Heart left ventricle (tissue), 16 donors: ENCODE results near the gene ZNF563. TPM values are rescaled to one million over a fixed set of nuclear protein-coding genes. Genes with fewer than 3 reads are reported as not detected.

Experiments
- ATAC-seq, 4 donors: fragments of 200-7000 bp; cut with Tn5 transposase; one replicate each; pipeline ENCODE4 v1.9.1; 2020 to 2022; ENCODE audit warnings: moderate library complexity in 4 of 4, mild to moderate bottlenecking in 3 of 4, moderate number of reproducible peaks in 1 of 4
- DNase-seq, 5 donors: peaks; one replicate each; pipeline ENCODE4 v3.0.0-alpha.2; 2020
- H3K27ac ChIP-seq, 12 donors: fragments of 200-600 bp; sonication (generic) in 4 of 12; one replicate each; pipeline versions ENCODE4 v1.5.0 to v1.8.0; 2016 to 2022; ENCODE audit warnings: mild to moderate bottlenecking in 2 of 12
- H3K27me3 ChIP-seq, 9 donors: fragments of 200-600 bp; sonication (generic) in 2 of 9; one replicate each; pipeline versions ENCODE4 v1.5.1 to v1.8.0; 2016 to 2022; ENCODE audit warnings: mild to moderate bottlenecking in 3 of 9
- H3K36me3 ChIP-seq, 9 donors: fragments of 200-600 bp; sonication (generic) in 2 of 9; one replicate each; pipeline versions ENCODE4 v1.5.0 to v1.8.0; 2018 to 2022; ENCODE audit warnings: mild to moderate bottlenecking in 2 of 9
- H3K4me1 ChIP-seq, 12 donors: fragments of 200-600 bp; sonication (generic) in 4 of 12; one replicate each; pipeline versions ENCODE4 v1.5.0 to v1.8.0; 2016 to 2022; ENCODE audit warnings: mild to moderate bottlenecking in 3 of 12
- H3K4me3 ChIP-seq, 12 donors: fragments of 200-600 bp; sonication (generic) in 4 of 12; one replicate each; pipeline versions ENCODE4 v1.5.0 to v1.8.0; 2017 to 2022; ENCODE audit warnings: mild to moderate bottlenecking in 9 of 12, moderate library complexity in 4 of 12
- H3K9me3 ChIP-seq, 12 donors: fragments of 200-600 bp; sonication (generic) in 4 of 12; one replicate each; pipeline versions ENCODE4 v1.5.0 to v1.8.0; 2016 to 2022; ENCODE audit warnings: mild to moderate bottlenecking in 1 of 12
- POLR2A ChIP-seq, 2 donors: fragments of 450-650 bp; IDR thresholded peaks; one replicate each; pipeline ENCODE4 v1.6.1; 2017; ENCODE audit warnings: antibody characterized with exemption in 2 of 2, mild to moderate bottlenecking in 2 of 2, moderate library complexity in 2 of 2
- WGBS, 4 donors: extraction: QIAGEN DNeasy Blood & Tissue Kit in 2 of 4; methylation state at CpG; one replicate each; pipeline versions ENCODE4 v1.1.5 to v1.1.7; 2013 to 2018; 5-methylcytosine and 5-hydroxymethylcytosine counted together
- intact Hi-C, 10 donors: fragments of 100-400 bp; cut with DNase I; formaldehyde crosslinking; loops; one replicate each; pipeline versions ENCODE4 v1.11.1 to v1.14.2; 2022
- polyA plus RNA-seq, 2 donors: library from polyadenylated mRNA; stranded (reverse); fragments of 200-250 nt; gene quantifications; one replicate each; pipeline ENCODE4 v1.2.3, GENCODE V29; 2013
- total RNA-seq, 9 donors: library from RNA; depleted of rRNA in 2 of 9; stranded (reverse); fragments of >200 nt in 2 of 9; fragmentation: NEBNext Ultra II Directional in 3 of 9; extraction: Animal tissue kit (Norgen Biotek cat#: 25700) in 3 of 9; gene quantifications; one replicate each; pipeline versions ENCODE4 v1.1.0 to v1.2.4, GENCODE V29; 2016 to 2023
- TF ChIP-seq, protein P1 (sequence below), 12 donors: fragments of 200-600 bp; sonication (generic) in 4 of 12; IDR thresholded peaks; one replicate each; pipeline versions ENCODE4 v1.5.0 to v1.8.0; 2018 to 2022; ENCODE audit warnings: antibody characterized with exemption in 12 of 12, mild to moderate bottlenecking in 5 of 12
- donor health status: ischemic (EF 13 %, LVEDD 7.1; RV severe dilation, severe dysfunction).
- donor health status: healthy with polysubstance abuse.
- donor health status: DM: no; HTN: yes; CAD: no.
- donor health status: DM: no; HTN: no; CAD: no.
- donor health status: ischemic (EF 25% LVEDD 6.9; RV normal size, moderate dysfunction).
- donor health status: ischemic (EF 25% LVEDD 5.7; RV mildly dilated, moderate dysfunction).
- donor health status: healthy.
- donor health status: DM: yes; HTN: yes; CAD: no.
- donor health status: ischemic (EF 35%, LVEDD 5.7; RV mildly dilated, moderate dysfunction).
- donor health status: nonischemic (EF 11% LVEDD 7.7; RV severe dilation, severe dysfunction).
- donor health status: DM: yes; HTN: yes; CAD: no.
- donor health status: PGD.
- donor health status: ischemic (EF 29% LVEDD 5.4; RV normal size, mild dysfunction).
- donor health status: nonischemic (EF 23%, LVEDD 6.1; RV moderate dilation, normal function).

ZNF563 gene
- total and polyA plus RNA-seq, 11 donors = 1.5 to 6.9 (median 3.7) TPM

DNA sequence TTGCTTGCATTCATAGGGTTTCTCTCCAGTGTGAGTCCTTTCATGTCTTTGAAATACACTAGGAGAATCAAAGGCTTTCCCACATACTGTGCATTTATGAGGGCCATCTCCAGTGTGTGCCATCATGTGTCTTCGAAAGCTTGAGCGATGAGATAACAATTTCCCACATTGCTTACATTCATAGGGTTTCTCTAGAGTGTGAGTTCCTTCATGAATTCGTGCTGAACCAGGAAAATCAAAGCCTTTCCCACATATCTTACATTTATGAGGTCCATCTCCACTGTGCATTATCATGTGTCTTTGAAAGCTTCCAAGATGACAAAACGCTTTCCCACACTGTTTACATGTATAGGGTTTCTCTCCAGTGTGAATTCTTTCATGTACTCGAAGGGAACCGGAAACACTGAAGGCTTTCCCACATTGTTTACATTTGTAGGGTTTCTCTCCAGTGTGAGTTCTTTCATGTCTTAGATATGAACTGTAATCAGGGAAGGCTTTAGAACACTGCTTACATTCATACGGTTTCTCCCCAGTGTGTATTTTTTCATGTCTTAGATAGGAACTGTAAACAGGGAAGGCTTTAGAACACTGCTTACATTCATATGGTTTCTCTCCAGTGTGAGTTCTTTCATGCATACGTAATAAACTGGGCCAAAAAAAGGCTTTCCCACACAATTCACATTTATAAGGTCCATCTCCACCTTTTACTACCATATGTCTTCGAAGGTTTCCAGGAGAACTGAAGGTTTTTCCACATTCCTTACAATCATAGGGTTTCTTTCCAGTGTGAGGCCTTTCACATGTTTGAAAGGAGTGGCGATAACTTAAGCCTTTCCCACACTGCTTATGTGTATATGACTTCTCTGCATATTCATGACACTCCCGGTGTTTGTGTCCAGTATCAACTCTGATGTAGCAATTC lies 60.2 kb downstream of the ZNF563 start:
- 96 to 98% (median 97%) methylated on average over 11 of the region's 11 CpGs for WGBS, 4 donors
- peaks cover 0 to 99% (median 40%) of the 10 kb centered on the region in 12 donors for H3K9me3 ChIP-seq
- no peak for DNase-seq
- H3K36me3 ChIP-seq = peaks cover 7 to 78% (median 49%) of the 10 kb centered on the region in 9 donors
- no peak overlapping the region for H3K27ac ChIP-seq
- ATAC-seq = no peak
- H3K4me3 ChIP-seq = no peak overlapping the region
- H3K27me3 ChIP-seq = no peaks in the 10 kb centered on the region
- intact Hi-C loops = no loop called here
- TF ChIP-seq, protein P1, sequence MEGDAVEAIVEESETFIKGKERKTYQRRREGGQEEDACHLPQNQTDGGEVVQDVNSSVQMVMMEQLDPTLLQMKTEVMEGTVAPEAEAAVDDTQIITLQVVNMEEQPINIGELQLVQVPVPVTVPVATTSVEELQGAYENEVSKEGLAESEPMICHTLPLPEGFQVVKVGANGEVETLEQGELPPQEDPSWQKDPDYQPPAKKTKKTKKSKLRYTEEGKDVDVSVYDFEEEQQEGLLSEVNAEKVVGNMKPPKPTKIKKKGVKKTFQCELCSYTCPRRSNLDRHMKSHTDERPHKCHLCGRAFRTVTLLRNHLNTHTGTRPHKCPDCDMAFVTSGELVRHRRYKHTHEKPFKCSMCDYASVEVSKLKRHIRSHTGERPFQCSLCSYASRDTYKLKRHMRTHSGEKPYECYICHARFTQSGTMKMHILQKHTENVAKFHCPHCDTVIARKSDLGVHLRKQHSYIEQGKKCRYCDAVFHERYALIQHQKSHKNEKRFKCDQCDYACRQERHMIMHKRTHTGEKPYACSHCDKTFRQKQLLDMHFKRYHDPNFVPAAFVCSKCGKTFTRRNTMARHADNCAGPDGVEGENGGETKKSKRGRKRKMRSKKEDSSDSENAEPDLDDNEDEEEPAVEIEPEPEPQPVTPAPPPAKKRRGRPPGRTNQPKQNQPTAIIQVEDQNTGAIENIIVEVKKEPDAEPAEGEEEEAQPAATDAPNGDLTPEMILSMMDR (IDR thresholded peaks at IDR 0.05) = no peak
- TF ChIP-seq POLR2A (IDR thresholded peaks at IDR 0.05) = no peak
- peaks cover 0 to 1% (median 0%) of the 10 kb centered on the region in 12 donors for H3K4me1 ChIP-seq

DNA sequence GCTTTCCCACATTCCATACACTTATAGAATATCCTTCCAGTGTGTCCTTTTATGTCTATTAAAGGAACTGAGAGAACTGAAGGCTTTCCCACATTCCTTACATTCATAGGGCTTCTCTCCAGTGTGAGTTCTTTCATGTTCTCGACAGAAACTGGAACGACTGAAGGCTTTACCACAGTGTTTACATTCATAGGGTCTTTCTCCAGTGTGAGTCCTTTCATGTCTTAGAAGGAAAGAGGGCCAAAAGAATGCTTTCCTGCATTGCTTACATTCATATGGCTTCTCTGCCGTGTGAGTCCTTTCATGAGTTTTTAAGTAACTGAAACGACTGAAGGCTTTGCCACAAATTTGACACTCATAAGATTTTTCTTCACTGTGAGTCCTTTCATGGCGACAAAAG lies 61.0 kb downstream of the ZNF563 start:
- H3K27ac ChIP-seq = no peak overlapping the region
- H3K36me3 ChIP-seq = peaks cover 7 to 78% (median 49%) of the 10 kb centered on the region in 9 donors
- no peaks in the 10 kb centered on the region for H3K27me3 ChIP-seq
- ATAC-seq (no peak), DNase-seq (no peak)
- WGBS, 4 donors = 95 to 99% (median 96%) methylated on average over 5 of the region's 5 CpGs
- no peak overlapping the region for H3K4me3 ChIP-seq
- intact Hi-C loops = no loop called here
- H3K4me1 ChIP-seq = no peaks in the 10 kb centered on the region
- peaks cover 0 to 93% (median 40%) of the 10 kb centered on the region in 12 donors for H3K9me3 ChIP-seq
- TF ChIP-seq POLR2A (IDR thresholded peaks at IDR 0.05) = no peak
- TF ChIP-seq, protein P1 (IDR thresholded peaks at IDR 0.05) = no peak

DNA sequence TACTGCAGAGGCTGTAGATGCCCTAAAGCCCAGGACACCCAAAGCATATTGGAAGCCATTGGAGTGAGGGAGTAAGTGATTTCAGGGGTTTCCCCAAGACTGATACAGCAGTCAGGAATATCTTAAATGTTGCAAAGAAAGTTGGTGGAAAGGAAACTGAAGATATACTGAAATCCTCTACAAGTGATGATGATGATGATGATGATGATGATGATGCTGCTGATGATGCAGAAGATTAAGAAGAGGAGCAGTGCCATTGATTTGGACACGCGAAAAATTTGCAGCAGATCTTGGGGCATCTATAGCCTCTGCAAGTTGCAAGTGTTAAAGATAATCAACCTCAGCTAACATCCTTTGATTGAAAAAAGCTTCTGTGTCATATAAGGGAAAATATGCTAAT lies 62.6 kb downstream of the ZNF563 start:
- intact Hi-C loops = no loop called here
- Histone ChIP-seq H3K4me1 (no peaks in the 10 kb centered on the region), H3K4me3 (no peak overlapping the region), H3K9me3 (peaks cover 0 to 93% (median 43%) of the 10 kb centered on the region in 12 donors), H3K27ac (no peak overlapping the region), H3K27me3 (no peaks in the 10 kb centered on the region), H3K36me3 (peaks cover 7 to 68% (median 47%) of the 10 kb centered on the region in 9 donors)
- TF ChIP-seq POLR2A (IDR thresholded peaks at IDR 0.05) = no peak
- TF ChIP-seq, protein P1 (IDR thresholded peaks at IDR 0.05) = no peak
- ATAC-seq (no peak), DNase-seq (no peak)
- WGBS, 4 donors = 93 to 99% (median 96%) methylated on average over 2 of the region's 2 CpGs

Other genes starting within 250 kb of the ZNF563 start
- gene ZNF20, start 193.3 kb downstream of the ZNF563 start, total RNA-seq = 1 to 10 TPM in 5 of 9 donors, under 1 TPM in 1, not detected in 3; 0.63 to 2.7 (median 1.4) TPM
- 1 to 10 TPM; 1.2 to 1.6 TPM for gene ZNF20, start 193.3 kb downstream of the ZNF563 start, polyA plus RNA-seq
- 1 to 10 TPM; 3.1 to 7.2 (median 4.5) TPM for gene ZNF625, start 176.9 kb downstream of the ZNF563 start, total RNA-seq
- 1 to 10 TPM in 1 of 2 donors, under 1 TPM in 1; 1.00 to 1.7 TPM for gene ZNF625, start 176.9 kb downstream of the ZNF563 start, polyA plus RNA-seq
- 1 to 10 TPM; 2.7 to 7.5 (median 4.8) TPM for gene ZNF136, start 170.5 kb downstream of the ZNF563 start, total RNA-seq
- 1 to 10 TPM; 2.9 to 3.1 TPM for gene ZNF136, start 170.5 kb downstream of the ZNF563 start, polyA plus RNA-seq
- 10 to 100 TPM in 3 of 9 donors, 1 to 10 TPM in 6; 4.3 to 13.7 (median 9.5) TPM for gene ZNF44, start 38.8 kb downstream of the ZNF563 start, total RNA-seq
- gene ZNF44, start 38.8 kb downstream of the ZNF563 start, polyA plus RNA-seq = 1 to 10 TPM; 7.2 to 7.5 TPM
- 1 to 10 TPM; 1.1 to 4.3 (median 3.6) TPM for gene ZNF442, start 32.0 kb upstream of the ZNF563 start, total RNA-seq
- gene ZNF442, start 32.0 kb upstream of the ZNF563 start, polyA plus RNA-seq = under 1 TPM; 0.80 to 0.91 TPM
- gene ZNF799, start 67.6 kb upstream of the ZNF563 start, total RNA-seq = 1 to 10 TPM; 1.5 to 3.9 (median 2.1) TPM
- gene ZNF799, start 67.6 kb upstream of the ZNF563 start, polyA plus RNA-seq = 1 to 10 TPM; 1.8 to 2.2 TPM
- 1 to 10 TPM; 1.5 to 3.6 (median 2.1) TPM for gene ZNF443, start 107.4 kb upstream of the ZNF563 start, total RNA-seq
- 1 to 10 TPM; 1.4 TPM for gene ZNF443, start 107.4 kb upstream of the ZNF563 start, polyA plus RNA-seq
- gene ZNF709, start 151.2 kb upstream of the ZNF563 start, total RNA-seq = 1 to 10 TPM in 8 of 9 donors, under 1 TPM in 1; 0.89 to 2.9 (median 1.7) TPM
- gene ZNF709, start 151.2 kb upstream of the ZNF563 start, polyA plus RNA-seq = 1 to 10 TPM; 1.3 TPM
- 10 to 100 TPM in 2 of 9 donors, 1 to 10 TPM in 7; 6.1 to 10.4 (median 8.0) TPM for gene ZNF564, start 217.8 kb upstream of the ZNF563 start, total RNA-seq
- gene ZNF564, start 217.8 kb upstream of the ZNF563 start, polyA plus RNA-seq = 1 to 10 TPM; 4.0 to 5.6 TPM